Peyer's patch (tissue), 4 donors: Measurements from ENCODE around the gene EMC1. TPM values are rescaled to one million over a fixed set of nuclear protein-coding genes. Genes with fewer than 3 reads are reported as not detected.
"Not testable (repeated sequence)": the region's sequence is repeated elsewhere in the genome, so short reads cannot be mapped to it uniquely, and the experiment has no call there.

ENCODE experiments used
- DNase-seq, 3 donors: peaks; one replicate each; pipeline ENCODE4 v3.0.0-alpha.2; 2017 to 2019
- H3K27ac ChIP-seq, 4 donors: fragments of 200-600 bp; sonication (generic); one replicate each; pipeline ENCODE4 v1.5.1; 2016 to 2019
- H3K27me3 ChIP-seq, 2 donors: fragments of 200-600 bp; sonication (generic); one replicate each; pipeline ENCODE4 v1.5.1; 2019
- H3K36me3 ChIP-seq, 3 donors: fragments of 200-600 bp; sonication (generic); one replicate each; pipeline ENCODE4 v1.5.1; 2016 to 2019
- H3K4me1 ChIP-seq, 4 donors: fragments of 200-600 bp; sonication (generic); one replicate each; pipeline ENCODE4 v1.5.1; 2016 to 2019
- H3K4me3 ChIP-seq, 4 donors: fragments of 200-600 bp; sonication (generic); 1 replicate in 3 of 4; 2 replicates in 1 of 4; pipeline ENCODE4 v1.5.1; 2016 to 2019; ENCODE audit warnings: mild to moderate bottlenecking in 1 of 4
- H3K9me3 ChIP-seq, 4 donors: fragments of 200-600 bp; sonication (generic); one replicate each; pipeline ENCODE4 v1.5.1; 2016 to 2019; ENCODE audit warnings: mild to moderate bottlenecking in 1 of 4
- POLR2A ChIP-seq, 2 donors: fragments of 450-650 bp; IDR thresholded peaks; one replicate each; pipeline ENCODE4 v1.5.1; 2017; ENCODE audit warnings: antibody characterized with exemption in 2 of 2, mild to moderate bottlenecking in 2 of 2, moderate library complexity in 2 of 2
- total RNA-seq, 4 donors: library from RNA; depleted of rRNA; stranded (reverse); fragments of >200 nt; gene quantifications; one replicate each; pipeline ENCODE4 v1.1.0, GENCODE V29; 2016
- TF ChIP-seq, protein P1 (sequence below), 6 experiments: fragments of 450-650 bp in 4 of 6; fragments of 200-600 bp in 2 of 6; sonication (generic) in 1 of 6; IDR thresholded peaks; one replicate each; pipeline ENCODE4 v1.5.1; 2017 to 2019; ENCODE audit warnings: antibody characterized with exemption in 6 of 6, mild to moderate bottlenecking in 3 of 6, moderate library complexity in 1 of 6

The EMC1 gene
- total RNA-seq, 4 donors from 2014 or later = 28.0 to 71.0 (median 37.0) TPM

- peaks cover 0 to 16% (median 0%) of the 10 kb centered on the region in 3 donors for H3K36me3 ChIP-seq
- H3K4me3 ChIP-seq = peak overlapping the region in 2 of 4 donors; percentile 42 to 60
- no peaks in the 10 kb centered on the region for H3K27me3 ChIP-seq
- H3K27ac ChIP-seq = peak overlapping the region in 3 of 4 donors; percentile 57 to 93 (median 90)
- peaks cover 0 to 12% (median 0%) of the 10 kb centered on the region in 4 donors for H3K4me1 ChIP-seq
- peak in 2 of 3 donors; percentile 84 for DNase-seq
- no peaks in the 10 kb centered on the region for H3K9me3 ChIP-seq
- TF ChIP-seq, protein P1, sequence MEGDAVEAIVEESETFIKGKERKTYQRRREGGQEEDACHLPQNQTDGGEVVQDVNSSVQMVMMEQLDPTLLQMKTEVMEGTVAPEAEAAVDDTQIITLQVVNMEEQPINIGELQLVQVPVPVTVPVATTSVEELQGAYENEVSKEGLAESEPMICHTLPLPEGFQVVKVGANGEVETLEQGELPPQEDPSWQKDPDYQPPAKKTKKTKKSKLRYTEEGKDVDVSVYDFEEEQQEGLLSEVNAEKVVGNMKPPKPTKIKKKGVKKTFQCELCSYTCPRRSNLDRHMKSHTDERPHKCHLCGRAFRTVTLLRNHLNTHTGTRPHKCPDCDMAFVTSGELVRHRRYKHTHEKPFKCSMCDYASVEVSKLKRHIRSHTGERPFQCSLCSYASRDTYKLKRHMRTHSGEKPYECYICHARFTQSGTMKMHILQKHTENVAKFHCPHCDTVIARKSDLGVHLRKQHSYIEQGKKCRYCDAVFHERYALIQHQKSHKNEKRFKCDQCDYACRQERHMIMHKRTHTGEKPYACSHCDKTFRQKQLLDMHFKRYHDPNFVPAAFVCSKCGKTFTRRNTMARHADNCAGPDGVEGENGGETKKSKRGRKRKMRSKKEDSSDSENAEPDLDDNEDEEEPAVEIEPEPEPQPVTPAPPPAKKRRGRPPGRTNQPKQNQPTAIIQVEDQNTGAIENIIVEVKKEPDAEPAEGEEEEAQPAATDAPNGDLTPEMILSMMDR (IDR thresholded peaks at IDR 0.05) = no peak
- TF ChIP-seq POLR2A (IDR thresholded peaks at IDR 0.05) = peak; percentile 25 to 35
Observed at GRCh38 chr1:19273106-19273843, 22.0 kb upstream of the EMC1 start.

- peak overlapping the region in 2 of 4 donors; percentile 42 to 60 for H3K4me3 ChIP-seq
- H3K9me3 ChIP-seq = no peaks in the 10 kb centered on the region
- H3K36me3 ChIP-seq = peaks cover 0 to 20% (median 0%) of the 10 kb centered on the region in 3 donors
- peak overlapping the region in 3 of 4 donors; percentile 57 to 93 (median 90) for H3K27ac ChIP-seq
- TF ChIP-seq, protein P1 (IDR thresholded peaks at IDR 0.05) = no peak
- no peak for TF ChIP-seq POLR2A (IDR thresholded peaks at IDR 0.05)
- H3K4me1 ChIP-seq = peaks cover 0 to 12% (median 0%) of the 10 kb centered on the region in 4 donors
- no peaks in the 10 kb centered on the region for H3K27me3 ChIP-seq
- DNase-seq = no peak
Observed at GRCh38 chr1:19272064-19272463, 20.7 kb upstream of the EMC1 start.

DNA sequence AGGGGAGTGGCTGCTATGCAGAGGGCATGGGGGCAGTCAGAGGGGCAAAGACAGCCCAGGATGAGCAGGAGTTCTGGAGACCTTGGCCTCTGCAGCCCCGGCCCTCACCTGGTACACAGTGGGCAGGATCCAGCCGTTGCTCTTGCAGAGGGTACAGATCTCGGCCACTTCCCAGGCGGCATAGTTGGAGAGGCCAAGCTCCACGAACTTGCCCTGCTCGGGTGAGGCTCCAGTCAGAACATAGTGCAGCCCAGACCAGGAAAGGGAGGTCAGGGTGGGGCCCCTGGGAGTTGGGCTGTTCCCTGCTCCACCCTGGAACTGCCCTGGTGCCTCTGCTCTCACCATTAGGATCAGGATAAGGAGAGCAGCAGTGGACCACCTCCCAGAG is 19.0 kb upstream of the EMC1 start:
- H3K9me3 ChIP-seq, H3K27me3 ChIP-seq: not testable (repeated sequence)
- Histone ChIP-seq H3K4me3 (peak overlapping the region in 1 of 4 donors; percentile 17), H3K27ac (peak overlapping the region in 3 of 4 donors; percentile 32 to 90 (median 78)), H3K36me3 (peaks cover 0 to 27% (median 0%) of the 10 kb centered on the region in 3 donors), H3K4me1 (peaks cover 0 to 12% (median 0%) of the 10 kb centered on the region in 4 donors)
- DNase-seq = peak in 2 of 3 donors; percentile 70 to 77

- DNase-seq, H3K4me3 ChIP-seq, H3K27me3 ChIP-seq, H3K9me3 ChIP-seq: not testable (repeated sequence)
- Histone ChIP-seq H3K4me1 (peaks cover 0 to 12% (median 0%) of the 10 kb centered on the region in 4 donors), H3K27ac (peak overlapping the region in 2 of 4 donors; percentile 78 to 90), H3K36me3 (peaks cover 0 to 27% (median 0%) of the 10 kb centered on the region in 3 donors)
Observed at GRCh38 chr1:19269427-19270342, 18.4 kb upstream of the EMC1 start.

- H3K4me3 ChIP-seq = no peak overlapping the region
- peaks cover 0 to 25% (median 0%) of the 10 kb centered on the region in 3 donors for H3K36me3 ChIP-seq
- no peak for TF ChIP-seq POLR2A (IDR thresholded peaks at IDR 0.05)
- TF ChIP-seq, protein P1 (IDR thresholded peaks at IDR 0.05) = no peak
- H3K9me3 ChIP-seq = no peaks in the 10 kb centered on the region
- no peak overlapping the region for H3K27ac ChIP-seq
- H3K27me3 ChIP-seq = no peaks in the 10 kb centered on the region
- H3K4me1 ChIP-seq = peaks cover 0 to 12% (median 0%) of the 10 kb centered on the region in 4 donors
- no peak for DNase-seq
Observed at GRCh38 chr1:19268445-19268844, 17.1 kb upstream of the EMC1 start.

DNA sequence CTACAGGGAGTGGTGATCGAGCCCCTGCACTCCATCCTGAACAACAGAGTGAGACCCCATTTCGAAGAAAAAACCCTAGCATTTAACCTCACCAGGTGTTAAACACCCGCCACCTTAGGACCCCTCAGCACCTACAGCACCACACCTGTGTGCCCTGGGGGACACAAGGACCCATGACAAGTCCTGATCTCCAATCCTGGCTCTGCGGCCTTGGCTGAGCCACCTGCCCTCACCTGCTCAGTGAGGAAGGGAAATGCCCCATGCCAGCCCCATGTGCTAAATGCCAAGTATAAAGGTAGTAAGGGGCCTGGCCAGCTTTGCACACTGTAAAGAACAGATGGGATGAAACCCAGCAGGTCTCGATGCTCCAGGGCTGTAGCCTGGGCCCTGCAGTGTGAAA is 11.4 kb upstream of the EMC1 start:
- H3K27ac ChIP-seq = no peak overlapping the region
- DNase-seq = no peak

More for the DNA sequence above, 11.4 kb upstream of the EMC1 start:
- TF ChIP-seq, protein P1 (IDR thresholded peaks at IDR 0.05) = no peak
- H3K9me3 ChIP-seq = no peaks in the 10 kb centered on the region
- H3K36me3 ChIP-seq = peaks cover 0 to 53% (median 0%) of the 10 kb centered on the region in 3 donors
- no peaks in the 10 kb centered on the region for H3K4me1 ChIP-seq
- no peak overlapping the region for H3K4me3 ChIP-seq
- H3K27me3 ChIP-seq = no peaks in the 10 kb centered on the region
